Loucy (cell line): ENCODE results near the gene EPYC.

Source experiments
- H2AFZ ChIP-seq: fragments of 200-600 bp; sonication (generic); 2 replicates; pipeline ENCODE4 v1.6.0; 2016; ENCODE audit warnings: antibody characterized with exemption, mild to moderate bottlenecking, low read length, moderate library complexity
- H3F3A ChIP-seq: fragments of 200-600 bp; 2 replicates; pipeline ENCODE4 v1.6.0; 2016; ENCODE audit warnings: antibody characterized with exemption, low read depth, mild to moderate bottlenecking
- H3K27me3 ChIP-seq: fragments of 200-600 bp; sonication (generic); 2 replicates; pipeline ENCODE4 v1.6.1; 2014; ENCODE audit warnings: low read length, mild to moderate bottlenecking; ENCODE audit not compliant: insufficient read depth, poor library complexity, severe bottlenecking
- H3K36me3 ChIP-seq: fragments of 200-600 bp; sonication (generic); 2 replicates; pipeline ENCODE4 v1.6.1; 2016; ENCODE audit warnings: low read length; ENCODE audit not compliant: insufficient read depth
- H3K4me1 ChIP-seq: fragments of 200-600 bp; sonication (generic); 2 replicates; pipeline ENCODE4 v1.5.1; 2014; ENCODE audit warnings: low read length, mild to moderate bottlenecking; ENCODE audit not compliant: insufficient read depth, poor library complexity, severe bottlenecking
- H3K4me2 ChIP-seq: fragments of 200-600 bp; sonication (generic); 2 replicates; pipeline ENCODE4 v1.6.0; 2014; ENCODE audit warnings: antibody characterized with exemption, low read length, low read depth, mild to moderate bottlenecking; ENCODE audit not compliant: poor library complexity, severe bottlenecking
- H3K4me3 ChIP-seq: fragments of 200-600 bp; sonication (generic); 2 replicates; pipeline ENCODE4 v1.5.1; 2014; ENCODE audit warnings: low read length, mild to moderate bottlenecking, mixed read lengths; ENCODE audit not compliant: poor library complexity, severe bottlenecking
- H3K79me2 ChIP-seq: fragments of 200-600 bp; sonication (generic); 2 replicates; pipeline ENCODE4 v1.6.1; 2014; ENCODE audit warnings: low read length; ENCODE audit not compliant: insufficient read depth
- H3K9ac ChIP-seq: fragments of 200-600 bp; sonication (generic); 2 replicates; pipeline ENCODE4 v1.6.0; 2014; ENCODE audit warnings: mild to moderate bottlenecking, low read depth, low read length, moderate library complexity; ENCODE audit not compliant: poor library complexity, severe bottlenecking
- H3K9me2 ChIP-seq: fragments of 200-600 bp; sonication (generic); replicated peaks from 2 replicates; pipeline ENCODE4 v1.6.1; 2016; ENCODE audit warnings: low read depth, low read length, mixed read lengths
- H3K9me3 ChIP-seq: fragments of 200-600 bp; sonication (generic); 2 replicates; pipeline ENCODE4 v1.6.1; 2014; ENCODE audit warnings: mild to moderate bottlenecking, antibody characterized with exemption, low read length, low read depth; ENCODE audit not compliant: insufficient read depth
- H4K20me1 ChIP-seq: fragments of 200-600 bp; sonication (generic); 2 replicates; pipeline ENCODE4 v1.6.0; 2014; ENCODE audit warnings: antibody characterized with exemption, low read length, mild to moderate bottlenecking; ENCODE audit not compliant: insufficient read depth, poor library complexity, severe bottlenecking
- CTCF ChIP-seq: fragments of 200-600 bp; sonication (generic); conservative IDR thresholded peaks from 2 replicates; pipeline ENCODE4 v1.5.1; 2014; ENCODE audit warnings: mild to moderate bottlenecking, antibody characterized with exemption, low read length
- EZH2phosphoT487 ChIP-seq: fragments of 200-600 bp; IDR thresholded peaks from 2 replicates; pipeline ENCODE4 v1.6.1; 2018; ENCODE audit warnings: antibody characterized with exemption, mild to moderate bottlenecking, moderate library complexity, borderline replicate concordance

EPYC gene

GRCh38 chr12:90974286-90974685, 30.5 kb downstream of the EPYC start:
- Histone ChIP-seq H3K4me1 (no peaks in the 10 kb centered on the region), H4K20me1 (no peaks in the 10 kb centered on the region), H3K36me3 (no peaks in the 10 kb centered on the region), H3K27me3 (no peaks in the 10 kb centered on the region), H3K79me2 (no peaks in the 10 kb centered on the region), H3K4me2 (no peak overlapping the region), H2AFZ (no peak overlapping the region), H3K4me3 (no peak overlapping the region), H3K9ac (no peak overlapping the region), H3K9me2 (no peaks in the 10 kb centered on the region), H3K9me3 (no peaks in the 10 kb centered on the region), H3F3A (no peaks in the 10 kb centered on the region)
- TF ChIP-seq EZH2phosphoT487 = no peak
- no peak for TF ChIP-seq CTCF

GRCh38 chr12:90972226-90972625, 32.5 kb downstream of the EPYC start:
- Histone ChIP-seq H3K9ac (no peak overlapping the region), H3K9me2 (no peaks in the 10 kb centered on the region), H3K36me3 (no peaks in the 10 kb centered on the region), H3K4me3 (no peak overlapping the region), H2AFZ (no peak overlapping the region), H3K4me2 (no peak overlapping the region), H3K9me3 (no peaks in the 10 kb centered on the region), H3F3A (no peaks in the 10 kb centered on the region), H4K20me1 (no peaks in the 10 kb centered on the region), H3K27me3 (no peaks in the 10 kb centered on the region), H3K4me1 (no peaks in the 10 kb centered on the region), H3K79me2 (no peaks in the 10 kb centered on the region)
- TF ChIP-seq CTCF = no peak
- no peak for TF ChIP-seq EZH2phosphoT487

GRCh38 chr12:90970911-90971310, 33.9 kb downstream of the EPYC start:
- H3K9me2 ChIP-seq = no peaks in the 10 kb centered on the region
- H3K9ac ChIP-seq = no peak overlapping the region
- no peaks in the 10 kb centered on the region for H3K27me3 ChIP-seq
- H3K4me2 ChIP-seq = no peak overlapping the region
- H3K79me2 ChIP-seq = no peaks in the 10 kb centered on the region
- H3K4me1 ChIP-seq = no peaks in the 10 kb centered on the region
- no peaks in the 10 kb centered on the region for H3K9me3 ChIP-seq
- H3F3A ChIP-seq = no peaks in the 10 kb centered on the region
- H2AFZ ChIP-seq = no peak overlapping the region
- no peaks in the 10 kb centered on the region for H3K36me3 ChIP-seq
- no peaks in the 10 kb centered on the region for H4K20me1 ChIP-seq
- H3K4me3 ChIP-seq = no peak overlapping the region
- TF ChIP-seq CTCF (no peak), EZH2phosphoT487 (no peak)
